22Rv1 (cell line): ENCODE data around the gene OR13C5.

ENCODE experiments used
- CTCF ChIP-seq: fragments of 450-650 bp; IDR thresholded peaks from 2 replicates; pipeline ENCODE4 v1.5.1; 2017; ENCODE audit warnings: mild to moderate bottlenecking
- ZFX ChIP-seq: fragments of 450-650 bp; IDR thresholded peaks from 2 replicates; pipeline ENCODE4 v1.6.1; 2017; ENCODE audit warnings: antibody characterized with exemption, borderline replicate concordance

GRCh38 chr9:104556830-104557634 lies 42.2 kb downstream of the OR13C5 start:
- TF ChIP-seq CTCF (no peak), ZFX (no peak)
